GM21447 (cell line): ENCODE results near the gene PHACTR1.
"Not testable (repeated sequence)": the region's sequence is repeated elsewhere in the genome, so short reads cannot be mapped to it uniquely, and the experiment has no call there.

Experiments
- ATAC-seq: cut with Tn5 transposase; IDR thresholded peaks from one replicate; pipeline ENCODE4 v1.9.1; 2021; ENCODE audit not compliant: unreplicated experiment

PHACTR1 gene

GRCh38 chr6:13220266-13220665 lies 503.7 kb downstream of the PHACTR1 start:
- ATAC-seq, result no peak

DNA sequence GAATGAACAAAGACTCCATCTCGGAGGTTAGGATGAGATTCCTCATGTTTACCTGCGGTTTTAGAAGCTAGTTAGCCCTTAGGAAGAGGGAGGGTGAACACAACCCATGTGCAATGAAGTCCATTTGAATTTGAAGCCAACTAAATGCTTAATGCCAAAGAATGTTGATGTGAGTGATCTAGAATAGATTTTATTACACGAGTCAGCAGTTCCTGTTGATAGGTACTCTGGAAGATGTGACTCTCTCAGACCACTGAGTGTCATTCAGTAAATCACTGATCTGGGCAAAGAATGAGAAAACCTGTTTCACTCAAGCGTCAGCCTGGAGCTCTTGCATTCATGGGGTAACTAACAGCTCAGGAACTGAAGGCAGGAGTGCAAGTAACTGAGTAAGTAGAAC lies 505.5 kb downstream of the PHACTR1 start:
- no peak for ATAC-seq

DNA sequence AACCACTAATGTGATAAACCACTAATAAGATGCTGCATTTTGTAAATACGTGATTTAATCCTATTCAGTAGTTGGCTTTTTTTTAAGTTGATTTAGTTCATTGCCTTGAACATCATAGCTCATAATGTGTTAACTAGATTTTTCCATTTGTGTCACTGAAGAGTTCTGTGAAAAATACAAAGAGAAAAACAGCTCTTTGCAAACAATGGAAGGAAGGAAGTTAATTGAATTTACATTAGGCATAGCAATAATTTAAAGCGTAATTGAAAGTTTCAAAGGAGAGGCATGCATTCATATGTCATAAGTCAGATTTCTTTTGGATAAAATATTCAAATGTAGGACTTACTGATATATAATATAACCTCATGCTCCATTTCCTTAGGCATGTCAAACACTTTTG lies 509.5 kb downstream of the PHACTR1 start:
- no peak for ATAC-seq

GRCh38 chr6:13228264-13229204 lies 512.0 kb downstream of the PHACTR1 start:
- ATAC-seq, result no peak

GRCh38 chr6:13229205-13230085 lies 512.9 kb downstream of the PHACTR1 start:
- peak; percentile 95 for ATAC-seq

GRCh38 chr6:13233106-13233505 lies 516.5 kb downstream of the PHACTR1 start:
- no peak for ATAC-seq

- ATAC-seq, result no peak
These were observed 517.6 kb downstream of the PHACTR1 start for GRCh38 chr6:13234130-13234529.

- no peak for ATAC-seq
These were observed 518.8 kb downstream of the PHACTR1 start for GRCh38 chr6:13235339-13235738.

DNA sequence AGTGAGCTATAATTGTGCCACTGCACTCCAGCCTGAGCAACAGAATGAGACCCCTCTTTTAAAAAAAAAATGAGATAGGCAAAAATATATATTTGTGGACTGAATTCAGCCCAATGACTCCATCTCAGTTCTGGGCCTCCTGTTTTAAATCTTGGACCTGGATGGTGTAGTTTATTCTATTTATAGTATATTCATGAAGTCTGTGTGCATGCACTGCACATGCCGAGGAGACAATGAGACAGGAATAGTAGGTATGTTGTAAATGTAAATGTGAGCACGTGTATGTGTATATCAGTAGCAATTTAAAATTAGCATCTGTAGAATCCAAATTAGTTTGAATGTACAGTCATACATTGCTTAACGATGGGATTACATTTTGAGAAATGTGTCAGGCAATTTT lies 520.8 kb downstream of the PHACTR1 start:
- no peak for ATAC-seq

DNA sequence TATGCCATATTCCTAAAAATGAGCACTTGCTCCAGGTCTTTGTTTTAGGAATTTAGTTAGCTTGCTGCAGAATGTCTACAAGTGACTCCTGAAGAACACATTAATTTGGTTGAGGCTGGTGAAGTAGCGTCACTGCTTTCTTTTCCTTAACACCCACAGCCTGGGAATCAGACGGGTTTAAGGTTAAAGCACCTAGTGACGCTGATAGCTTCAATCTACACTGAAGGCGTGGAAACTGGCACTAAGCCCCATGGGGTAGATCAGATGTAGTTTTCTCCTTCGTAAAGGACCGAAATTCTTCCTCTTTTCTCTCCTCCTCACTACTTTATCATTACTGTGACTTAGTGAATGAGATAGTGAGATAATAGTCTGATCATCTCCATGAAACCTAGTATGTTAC lies 521.5 kb downstream of the PHACTR1 start:
- ATAC-seq, result no peak

- no peak for ATAC-seq
These were observed 522.2 kb downstream of the PHACTR1 start for GRCh38 chr6:13238640-13239216.

DNA sequence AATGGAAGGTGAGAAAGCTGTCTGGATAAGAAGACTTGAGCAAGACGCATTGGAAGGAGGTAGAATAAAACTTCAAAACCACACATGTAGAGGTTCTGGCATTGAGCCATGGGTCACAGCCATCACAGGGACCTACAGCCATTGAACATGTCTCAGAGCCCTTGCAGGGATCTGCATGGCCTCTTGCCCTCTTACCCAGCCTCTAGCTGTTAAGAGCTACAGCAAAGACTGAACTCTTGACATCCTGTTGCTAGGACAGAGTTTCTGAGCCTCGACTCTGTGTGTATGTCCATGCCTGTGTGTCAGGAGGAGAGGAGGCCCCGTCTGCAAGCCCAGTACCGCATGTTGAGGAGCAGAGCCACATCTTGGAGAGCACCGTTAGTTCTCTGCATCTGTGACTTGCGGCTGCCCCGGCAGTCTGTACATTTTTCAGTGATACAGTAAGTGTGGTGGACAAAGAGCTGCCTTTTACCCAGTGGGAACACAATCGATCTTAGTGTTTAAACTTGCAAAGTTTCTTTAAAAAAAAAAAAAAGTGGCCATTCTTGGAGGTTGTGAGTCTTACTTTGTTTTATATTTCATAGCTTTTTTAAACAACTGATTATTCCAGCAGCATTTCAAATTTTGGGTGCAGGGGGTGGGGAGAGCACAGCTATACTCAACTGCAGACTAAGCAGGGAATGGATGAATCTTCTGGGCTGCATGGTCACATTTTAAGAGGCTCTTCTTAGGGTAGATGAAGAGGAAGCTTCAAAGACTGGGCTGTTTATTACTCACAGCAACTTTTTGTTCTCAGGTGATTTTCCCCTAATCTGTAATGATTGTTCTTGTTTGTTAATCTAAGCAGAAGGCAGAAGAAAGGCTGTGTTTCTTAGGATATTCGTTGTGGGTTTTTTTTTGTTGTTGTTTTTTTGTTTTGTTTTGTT lies 523.2 kb downstream of the PHACTR1 start:
- no peak for ATAC-seq

GRCh38 chr6:13241364-13241763 lies 524.8 kb downstream of the PHACTR1 start:
- no peak for ATAC-seq

DNA sequence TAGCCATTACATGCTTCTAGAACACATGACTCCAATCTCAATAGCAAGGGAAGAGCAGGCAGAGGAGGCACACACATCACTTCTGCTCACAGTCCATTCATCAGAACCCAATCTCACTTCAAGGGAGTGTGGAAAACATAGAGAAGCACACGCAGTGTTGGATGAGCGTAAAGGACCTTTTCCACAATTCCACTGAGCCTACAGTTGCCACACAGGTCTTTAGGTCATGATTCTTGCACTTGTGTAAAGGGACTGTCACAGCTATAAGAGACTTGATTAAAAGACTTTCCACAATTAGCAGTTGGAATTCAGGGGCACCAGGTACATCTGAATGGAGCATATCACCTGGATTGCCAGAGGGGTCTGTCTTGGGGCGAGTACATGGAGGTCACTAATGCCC lies 525.6 kb downstream of the PHACTR1 start:
- no peak for ATAC-seq

DNA sequence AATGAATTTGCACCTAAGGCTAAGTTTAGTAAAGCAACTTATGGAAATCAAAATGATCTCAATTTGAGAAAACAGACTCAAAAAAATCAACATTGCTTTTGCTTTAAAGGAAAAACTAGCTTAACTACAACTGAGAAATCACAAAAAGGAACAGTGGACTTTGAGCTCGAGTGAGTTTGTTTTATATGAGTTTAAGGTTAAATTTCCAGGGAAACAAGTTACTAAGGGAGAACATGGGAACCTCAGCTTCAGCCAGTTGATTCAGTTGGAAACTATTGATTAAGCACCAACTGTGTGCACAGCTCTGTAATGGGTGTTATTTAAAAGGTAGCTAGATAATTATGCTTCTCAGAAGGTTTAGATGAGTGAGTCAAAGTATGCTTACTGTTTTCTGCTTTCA lies 526.0 kb downstream of the PHACTR1 start:
- no peak for ATAC-seq

- ATAC-seq, result no peak
These were observed 526.5 kb downstream of the PHACTR1 start for GRCh38 chr6:13243033-13243432.

GRCh38 chr6:13243745-13244144 lies 527.2 kb downstream of the PHACTR1 start:
- not testable (repeated sequence) for ATAC-seq

DNA sequence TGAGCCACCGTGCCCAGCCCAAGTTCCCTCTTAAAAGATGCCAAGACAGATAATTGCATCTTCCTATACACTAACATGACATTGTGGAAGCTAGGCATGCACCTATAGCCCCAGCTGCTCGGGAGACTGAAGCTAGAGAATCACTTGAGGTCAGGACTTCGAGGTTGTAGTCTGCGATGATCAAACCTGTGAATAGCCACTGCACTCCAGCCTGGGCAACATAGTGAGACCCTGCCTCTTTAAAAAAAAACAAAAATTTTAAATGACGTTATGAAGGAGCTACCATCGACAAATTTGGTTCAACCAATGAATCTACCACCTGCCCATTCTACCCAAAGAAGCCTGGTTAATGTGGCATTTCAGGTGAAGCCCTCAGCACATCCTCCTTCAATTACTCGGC lies 531.1 kb downstream of the PHACTR1 start:
- no peak for ATAC-seq

- ATAC-seq, result no peak
These were observed 531.5 kb downstream of the PHACTR1 start for GRCh38 chr6:13248053-13248452.

GRCh38 chr6:13248584-13248985 lies 532.0 kb downstream of the PHACTR1 start:
- no peak for ATAC-seq
